Measurements from ENCODE around the gene SCP2.

DNA sequence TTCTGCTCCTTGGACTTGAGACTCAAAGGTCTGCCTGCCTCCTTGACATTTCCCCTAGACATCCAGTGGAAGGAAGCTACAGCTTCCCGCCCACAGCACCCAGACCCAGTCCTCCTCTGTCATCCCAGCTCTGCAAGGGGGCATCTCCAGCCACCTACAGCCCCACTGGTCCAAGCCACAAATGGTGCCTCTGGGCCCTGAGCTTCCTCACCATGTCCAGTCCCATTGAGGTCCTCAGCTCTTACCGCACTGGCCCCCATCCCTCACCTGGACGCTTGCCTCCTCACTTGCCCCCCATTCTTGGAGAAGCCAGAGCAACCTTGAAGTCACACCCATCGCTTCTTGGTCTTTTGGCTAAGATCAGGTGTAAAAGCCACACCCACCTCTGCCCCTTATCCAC, 148.1 kb downstream of the SCP2 start:
- no peak for TF ChIP-seq ISL1 (CRISPR knock-in tag; IDR thresholded peaks at IDR 0.05)
- no peak for TF ChIP-seq CSDC2 (CRISPR knock-in tag; IDR thresholded peaks at IDR 0.05)
- TF ChIP-seq ZFP30 (CRISPR knock-in tag; IDR thresholded peaks at IDR 0.05): no peak
- TF ChIP-seq GLIS3 (CRISPR knock-in tag; IDR thresholded peaks at IDR 0.05): no peak
- TF ChIP-seq ZFP3 (CRISPR knock-in tag; IDR thresholded peaks at IDR 0.05): no peak
- TF ChIP-seq BACH2 (CRISPR knock-in tag; IDR thresholded peaks at IDR 0.05; ENCODE audit: borderline replicate concordance): no peak
- no peak for TF ChIP-seq TCF4 (CRISPR knock-in tag; IDR thresholded peaks at IDR 0.05; ENCODE audit: borderline replicate concordance)
- no peak for TF ChIP-seq PPARA (CRISPR knock-in tag; IDR thresholded peaks at IDR 0.05; ENCODE audit: borderline replicate concordance)
- TF ChIP-seq, protein P1, sequence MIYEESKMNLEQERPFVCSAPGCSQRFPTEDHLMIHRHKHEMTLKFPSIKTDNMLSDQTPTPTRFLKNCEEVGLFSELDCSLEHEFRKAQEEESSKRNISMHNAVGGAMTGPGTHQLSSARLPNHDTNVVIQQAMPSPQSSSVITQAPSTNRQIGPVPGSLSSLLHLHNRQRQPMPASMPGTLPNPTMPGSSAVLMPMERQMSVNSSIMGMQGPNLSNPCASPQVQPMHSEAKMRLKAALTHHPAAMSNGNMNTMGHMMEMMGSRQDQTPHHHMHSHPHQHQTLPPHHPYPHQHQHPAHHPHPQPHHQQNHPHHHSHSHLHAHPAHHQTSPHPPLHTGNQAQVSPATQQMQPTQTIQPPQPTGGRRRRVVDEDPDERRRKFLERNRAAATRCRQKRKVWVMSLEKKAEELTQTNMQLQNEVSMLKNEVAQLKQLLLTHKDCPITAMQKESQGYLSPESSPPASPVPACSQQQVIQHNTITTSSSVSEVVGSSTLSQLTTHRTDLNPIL (CRISPR knock-in tag; IDR thresholded peaks at IDR 0.05; ENCODE audit: low read depth): no peak
- TF ChIP-seq ZC3H10 (CRISPR knock-in tag; IDR thresholded peaks at IDR 0.05): no peak
- TF ChIP-seq, protein P2, sequence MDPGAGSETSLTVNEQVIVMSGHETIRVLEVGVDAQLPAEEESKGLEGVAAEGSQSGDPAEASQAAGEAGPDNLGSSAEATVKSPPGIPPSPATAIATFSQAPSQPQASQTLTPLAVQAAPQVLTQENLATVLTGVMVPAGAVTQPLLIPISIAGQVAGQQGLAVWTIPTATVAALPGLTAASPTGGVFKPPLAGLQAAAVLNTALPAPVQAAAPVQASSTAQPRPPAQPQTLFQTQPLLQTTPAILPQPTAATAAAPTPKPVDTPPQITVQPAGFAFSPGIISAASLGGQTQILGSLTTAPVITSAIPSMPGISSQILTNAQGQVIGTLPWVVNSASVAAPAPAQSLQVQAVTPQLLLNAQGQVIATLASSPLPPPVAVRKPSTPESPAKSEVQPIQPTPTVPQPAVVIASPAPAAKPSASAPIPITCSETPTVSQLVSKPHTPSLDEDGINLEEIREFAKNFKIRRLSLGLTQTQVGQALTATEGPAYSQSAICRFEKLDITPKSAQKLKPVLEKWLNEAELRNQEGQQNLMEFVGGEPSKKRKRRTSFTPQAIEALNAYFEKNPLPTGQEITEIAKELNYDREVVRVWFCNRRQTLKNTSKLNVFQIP (CRISPR knock-in tag; IDR thresholded peaks at IDR 0.05; ENCODE audit: borderline replicate concordance, low read depth): no peak

All from SK-N-SH treated with all-trans-retinoic acid at 6 μM for 48 hours (cell line).